Measurements from ENCODE around the gene EFCC1.

EFCC1 gene

GRCh38 chr3:129050556-129051295 is 49.6 kb downstream of the EFCC1 start:
- in situ Hi-C loops (cut with HindIII; ENCODE audit: low sequenced_read_pairs) = loop anchor here (25.0 kb wide), 1 partner anchor 187 kb away; the partner anchor contains the start of gene COPG1

- in situ Hi-C loops (cut with HindIII; ENCODE audit: low sequenced_read_pairs) = loop anchor here (25.0 kb wide), 1 partner anchor 185 kb away; the partner anchor contains the start of gene COPG1
Observed at GRCh38 chr3:129051871-129052340, 50.8 kb downstream of the EFCC1 start.

GRCh38 chr3:129052675-129053074 is 51.6 kb downstream of the EFCC1 start:
- in situ Hi-C loops (cut with HindIII; ENCODE audit: low sequenced_read_pairs) = loop anchor here (25.0 kb wide), 1 partner anchor 185 kb away; the partner anchor contains the start of gene COPG1

- in situ Hi-C loops (cut with HindIII; ENCODE audit: low sequenced_read_pairs) = loop anchor here (25.0 kb wide), 1 partner anchor 183 kb away; the partner anchor contains the start of gene COPG1
Observed at GRCh38 chr3:129054605-129055104, 53.6 kb downstream of the EFCC1 start.

- in situ Hi-C loops (cut with HindIII; ENCODE audit: low sequenced_read_pairs) = loop anchor here (25.0 kb wide), 1 partner anchor 181 kb away; the partner anchor contains the start of gene COPG1
Observed at GRCh38 chr3:129056451-129057173, 55.5 kb downstream of the EFCC1 start.

- in situ Hi-C loops (cut with HindIII; ENCODE audit: low sequenced_read_pairs) = loop anchor here (25.0 kb wide), 1 partner anchor 180 kb away; the partner anchor contains the start of gene COPG1
Observed at GRCh38 chr3:129057249-129057648, 56.1 kb downstream of the EFCC1 start.

GRCh38 chr3:129058441-129059200 is 57.5 kb downstream of the EFCC1 start:
- in situ Hi-C loops (cut with HindIII; ENCODE audit: low sequenced_read_pairs) = loop anchor here (25.0 kb wide), 1 partner anchor 179 kb away; the partner anchor contains the start of gene COPG1

GRCh38 chr3:129059311-129059958 is 58.3 kb downstream of the EFCC1 start:
- in situ Hi-C loops (cut with HindIII; ENCODE audit: low sequenced_read_pairs) = loop anchor here (25.0 kb wide), 1 partner anchor 178 kb away; the partner anchor contains the start of gene COPG1

GRCh38 chr3:129060276-129061022 is 59.3 kb downstream of the EFCC1 start, which contains the start of gene GP9:
TSS of gene GP9 (plus strand) at chr3:129060779. CDS start at chr3:129061740, 961 bp downstream.
- in situ Hi-C loops (cut with HindIII; ENCODE audit: low sequenced_read_pairs) = loop anchor here (25.0 kb wide), 1 partner anchor 177 kb away; the partner anchor contains the start of gene COPG1

GRCh38 chr3:129061023-129061887 is 60.2 kb downstream of the EFCC1 start:
- in situ Hi-C loops (cut with HindIII; ENCODE audit: low sequenced_read_pairs) = loop anchor here (25.0 kb wide), 1 partner anchor 176 kb away; the partner anchor contains the start of gene COPG1

- in situ Hi-C loops (cut with HindIII; ENCODE audit: low sequenced_read_pairs) = loop anchor here (25.0 kb wide), 1 partner anchor 175 kb away; the partner anchor contains the start of gene COPG1
Observed at GRCh38 chr3:129061888-129062834, 61.1 kb downstream of the EFCC1 start.

- in situ Hi-C loops (cut with HindIII; ENCODE audit: low sequenced_read_pairs) = loop anchor here (25.0 kb wide), 1 partner anchor 174 kb away; the partner anchor contains the start of gene COPG1
Observed at GRCh38 chr3:129063091-129063640, 62.1 kb downstream of the EFCC1 start.

GRCh38 chr3:129063841-129064482 is 62.9 kb downstream of the EFCC1 start:
- in situ Hi-C loops (cut with HindIII; ENCODE audit: low sequenced_read_pairs) = loop anchor here (25.0 kb wide), 1 partner anchor 173 kb away; the partner anchor contains the start of gene COPG1

GRCh38 chr3:129065016-129065719 is 64.1 kb downstream of the EFCC1 start:
- in situ Hi-C loops (cut with HindIII; ENCODE audit: low sequenced_read_pairs) = loop anchor here (5.0 to 25.0 kb wide), 2 partner anchors 68 to 172 kb away; partner anchors contain the start of gene COPG1

GRCh38 chr3:129065720-129066073 is 64.6 kb downstream of the EFCC1 start:
- in situ Hi-C loops (cut with HindIII; ENCODE audit: low sequenced_read_pairs) = loop anchor here (5.0 to 25.0 kb wide), 2 partner anchors 68 to 172 kb away; partner anchors contain the start of gene COPG1
